Lung (tissue), 12 donors: ENCODE results near the gene NFATC1. TPM values are rescaled to one million over a fixed set of nuclear protein-coding genes. Genes with fewer than 3 reads are reported as not detected.

Source experiments
- ATAC-seq: fragments of 200-7000 bp; cut with Tn5 transposase; one replicate; pipeline ENCODE4 v1.9.1; 2020; ENCODE audit warnings: moderate number of reproducible peaks; ENCODE audit not compliant: insufficient read depth, low FRiP score
- DNase-seq, 3 donors: peaks; one replicate each; pipeline ENCODE4 v3.0.0-alpha.2; 2013 to 2017
- H3K27ac ChIP-seq, 2 donors: one replicate each; pipeline ENCODE4 v1.5.1; 2013; ENCODE audit warnings: mild to moderate bottlenecking in 2 of 2, moderate library complexity in 2 of 2, control low read depth in 1 of 2, inconsistent platforms in 1 of 2, low read depth in 1 of 2, low read length in 1 of 2
- H3K27me3 ChIP-seq, 3 donors: one replicate each; pipeline ENCODE4 v1.5.1; 2013; ENCODE audit warnings: low read length in 2 of 3; ENCODE audit not compliant: control insufficient read depth in 3 of 3, insufficient read depth in 3 of 3
- H3K36me3 ChIP-seq, 4 donors: one replicate each; pipeline ENCODE4 v1.5.1; 2013; ENCODE audit warnings: low read length in 4 of 4, mild to moderate bottlenecking in 1 of 4, moderate library complexity in 1 of 4; ENCODE audit not compliant: control insufficient read depth in 4 of 4, insufficient read depth in 4 of 4
- H3K4me1 ChIP-seq, 5 donors: one replicate each; pipeline ENCODE4 v1.5.1; 2013; ENCODE audit warnings: low read length in 5 of 5, mild to moderate bottlenecking in 2 of 5, moderate library complexity in 1 of 5; ENCODE audit not compliant: control insufficient read depth in 5 of 5, insufficient read depth in 5 of 5
- H3K4me3 ChIP-seq: one replicate; pipeline ENCODE4 v1.5.1; 2013; ENCODE audit warnings: mild to moderate bottlenecking, control low read depth, moderate library complexity
- H3K9ac ChIP-seq, 2 donors: one replicate each; pipeline ENCODE4 v1.5.1; 2013; ENCODE audit warnings: low read length in 2 of 2, control low read depth in 1 of 2; ENCODE audit not compliant: insufficient read depth in 1 of 2
- H3K9me3 ChIP-seq, 4 donors: one replicate each; pipeline ENCODE4 v1.5.1; 2013; ENCODE audit warnings: low read length in 3 of 4, mild to moderate bottlenecking in 1 of 4, moderate library complexity in 1 of 4; ENCODE audit not compliant: control insufficient read depth in 4 of 4, insufficient read depth in 3 of 4
- CTCF ChIP-seq: IDR thresholded peaks from 2 replicates; pipeline ENCODE4 v1.5.1; 2012; ENCODE audit warnings: mild to moderate bottlenecking; ENCODE audit errors: control extremely low read depth, extremely low read depth
- WGBS, 2 donors: extraction: QIAGEN DNeasy Blood & Tissue Kit; methylation state at CpG; one replicate each; pipeline ENCODE4 v1.1.7; 2013; 5-methylcytosine and 5-hydroxymethylcytosine counted together
- polyA plus RNA-seq, 2 donors: library from polyadenylated mRNA; stranded (reverse); fragments of 200-250 nt; gene quantifications; one replicate each; pipeline ENCODE4 v1.2.1, GENCODE V29; 2013
- total RNA-seq, 2 donors: library from RNA; depleted of rRNA in 1 of 2; stranded (reverse); fragments of >200 nt in 1 of 2; gene quantifications; one replicate each; pipeline ENCODE4 v1.2.1, GENCODE V29; 2014 to 2021
- donor health status: control.
- donor health status: control.
- donor health status: Bipolar disorder and iron deficiency.
- donor health status: healthy.
- donor health status: DM: yes; HTN: yes; CAD: no.

The NFATC1 gene
- total and polyA plus RNA-seq, 4 donors = 8.6 to 25.5 (median 12.9) TPM

GRCh38 chr18:79471597-79471996 is 75.9 kb downstream of the NFATC1 start:
- ATAC-seq (no peak), DNase-seq (peak in 2 of 3 donors; percentile 34 to 50)
- H3K9me3 ChIP-seq = peaks cover 0 to 4% (median 2%) of the 10 kb centered on the region in 4 donors
- peaks cover 0 to 2% (median 0%) of the 10 kb centered on the region in 3 donors for H3K27me3 ChIP-seq
- 93 to 94% methylated on average over 16 of the region's 16 CpGs for WGBS, 2 donors
- peaks cover 0 to 38% (median 14%) of the 10 kb centered on the region in 5 donors for H3K4me1 ChIP-seq
- no peak overlapping the region for H3K4me3 ChIP-seq
- no peak overlapping the region for H3K27ac ChIP-seq
- TF ChIP-seq CTCF = no peak
- peaks cover 0 to 24% (median 0%) of the 10 kb centered on the region in 4 donors for H3K36me3 ChIP-seq
- H3K9ac ChIP-seq = no peak overlapping the region

- TF ChIP-seq CTCF = no peak
- Histone ChIP-seq H3K36me3 (peaks cover 0 to 24% (median 0%) of the 10 kb centered on the region in 4 donors), H3K27me3 (peaks cover 0 to 2% (median 0%) of the 10 kb centered on the region in 3 donors), H3K9ac (no peak overlapping the region), H3K4me3 (no peak overlapping the region), H3K9me3 (peaks cover 0 to 4% (median 2%) of the 10 kb centered on the region in 4 donors), H3K27ac (no peak overlapping the region), H3K4me1 (peaks cover 0 to 38% (median 14%) of the 10 kb centered on the region in 5 donors)
- no peak for ATAC-seq
- WGBS, 2 donors = 96 to 97% methylated on average over 10 of the region's 10 CpGs
- DNase-seq = no peak
Measured at GRCh38 chr18:79472176-79472575, 76.4 kb downstream of the NFATC1 start.

GRCh38 chr18:79472946-79473345 is 77.2 kb downstream of the NFATC1 start:
- Histone ChIP-seq H3K27me3 (peaks cover 0 to 2% (median 0%) of the 10 kb centered on the region in 3 donors), H3K36me3 (peaks cover 0 to 24% (median 0%) of the 10 kb centered on the region in 4 donors), H3K4me3 (no peak overlapping the region), H3K27ac (no peak overlapping the region), H3K9ac (no peak overlapping the region), H3K9me3 (peaks cover 0 to 4% (median 2%) of the 10 kb centered on the region in 4 donors), H3K4me1 (peaks cover 0 to 37% (median 13%) of the 10 kb centered on the region in 5 donors)
- no peak for TF ChIP-seq CTCF
- ATAC-seq (no peak), DNase-seq (no peak)
- 97 to 99% methylated on average over 13 of the region's 13 CpGs for WGBS, 2 donors
